Neuronal stem cell (in vitro differentiated cells): ENCODE data around the gene PPP1R3D.

ENCODE experiments used
- DNase-seq: peaks from one replicate; pipeline ENCODE4 v3.0.0-alpha.2; 2013; ENCODE audit warnings: low spot score
- H2AFZ ChIP-seq: one replicate; pipeline ENCODE4 v1.6.1; 2013; ENCODE audit warnings: mild to moderate bottlenecking, low read length, inconsistent platforms
- H2AK5ac ChIP-seq: 2 replicates; pipeline ENCODE4 v1.6.1; 2013; ENCODE audit warnings: low read depth, mild to moderate bottlenecking, inconsistent platforms, low read length, moderate library complexity, mixed read lengths
- H2BK120ac ChIP-seq: 2 replicates; pipeline ENCODE4 v1.6.1; 2013; ENCODE audit warnings: low read depth, mild to moderate bottlenecking, inconsistent platforms, low read length, moderate library complexity, mixed read lengths
- H2BK12ac ChIP-seq: one replicate; pipeline ENCODE4 v1.6.1; 2013; ENCODE audit warnings: low read length, inconsistent platforms
- H2BK15ac ChIP-seq: 2 replicates; pipeline ENCODE4 v1.6.1; 2013; ENCODE audit warnings: mild to moderate bottlenecking, low read length, inconsistent platforms, mixed read lengths
- H2BK5ac ChIP-seq: one replicate; pipeline ENCODE4 v1.6.1; 2013; ENCODE audit warnings: inconsistent platforms, mild to moderate bottlenecking, low read length, moderate library complexity
- H3K14ac ChIP-seq: one replicate; pipeline ENCODE4 v1.6.1; 2013; ENCODE audit warnings: low read length, inconsistent platforms
- H3K18ac ChIP-seq: 2 replicates; pipeline ENCODE4 v1.6.1; 2013; ENCODE audit warnings: low read length, inconsistent platforms
- H3K23ac ChIP-seq: 2 replicates; pipeline ENCODE4 v1.6.1; 2013; ENCODE audit warnings: low read depth, mild to moderate bottlenecking, mixed read lengths, low read length, inconsistent platforms; ENCODE audit not compliant: poor library complexity
- H3K27ac ChIP-seq: replicated peaks from 3 replicates; pipeline ENCODE4 v1.5.1; 2013; ENCODE audit warnings: low read length, inconsistent platforms
- H3K27me3 ChIP-seq, 3 experiments: 2 replicates each; pipeline ENCODE4 v1.6.1; 2013; ENCODE audit warnings: low read length in 3 of 3, mild to moderate bottlenecking in 2 of 3, inconsistent platforms in 1 of 3, low read depth in 1 of 3, mixed read lengths in 1 of 3, moderate library complexity in 1 of 3; ENCODE audit not compliant: control insufficient read depth in 3 of 3, insufficient read depth in 3 of 3
- H3K36me3 ChIP-seq, 2 donors: replicated peaks in 1 of 2; 2 replicates each; pipeline ENCODE4 v1.6.1; 2013; ENCODE audit warnings: low read length in 2 of 2; ENCODE audit not compliant: control insufficient read depth in 2 of 2, insufficient read depth in 2 of 2
- H3K4ac ChIP-seq: 2 replicates; pipeline ENCODE4 v1.6.1; 2013; ENCODE audit warnings: inconsistent platforms, mild to moderate bottlenecking, low read length, moderate library complexity
- H3K4me1 ChIP-seq, 2 donors: 1 replicate in 1 of 2; 2 replicates in 1 of 2; pipeline ENCODE4 v1.6.1; 2013; ENCODE audit warnings: low read length in 2 of 2, low read depth in 1 of 2; ENCODE audit not compliant: control insufficient read depth in 2 of 2, insufficient read depth in 1 of 2
- H3K4me2 ChIP-seq: one replicate; pipeline ENCODE4 v1.6.1; 2013; ENCODE audit warnings: mild to moderate bottlenecking, low read length, inconsistent platforms; ENCODE audit not compliant: insufficient read depth, poor library complexity, severe bottlenecking
- H3K4me3 ChIP-seq, 2 donors: 2 replicates each; pipeline ENCODE4 v1.5.1; 2013; ENCODE audit warnings: low read length in 2 of 2, mild to moderate bottlenecking in 2 of 2, inconsistent platforms in 1 of 2, moderate library complexity in 1 of 2
- H3K79me1 ChIP-seq: one replicate; pipeline ENCODE4 v1.6.1; 2013; ENCODE audit warnings: low read depth, mild to moderate bottlenecking, inconsistent platforms, low read length, moderate library complexity
- H3K9ac ChIP-seq: one replicate; pipeline ENCODE4 v1.6.1; 2013; ENCODE audit warnings: mild to moderate bottlenecking, low read depth, low read length, inconsistent platforms; ENCODE audit not compliant: poor library complexity
- H3K9me3 ChIP-seq, 2 donors: replicated peaks in 1 of 2; 2 replicates each; pipeline versions ENCODE3 to v1.6.1; 2013; ENCODE audit warnings: low read length in 2 of 2, mild to moderate bottlenecking in 2 of 2, inconsistent platforms in 1 of 2, low read depth in 1 of 2, mixed read lengths in 1 of 2, moderate library complexity in 1 of 2; ENCODE audit not compliant: control insufficient read depth in 2 of 2, insufficient read depth in 1 of 2
- H4K8ac ChIP-seq: one replicate; pipeline ENCODE4 v1.6.1; 2013; ENCODE audit warnings: low read depth, mild to moderate bottlenecking, inconsistent platforms, low read length, moderate library complexity
- H4K91ac ChIP-seq: one replicate; pipeline ENCODE4 v1.6.1; 2013; ENCODE audit warnings: low read length, low read depth, mild to moderate bottlenecking, inconsistent platforms; ENCODE audit not compliant: poor library complexity
- WGBS, 2 donors: extraction: QIAGEN DNeasy Blood & Tissue Kit; methylation state at CpG; one replicate each; pipeline ENCODE4 v1.1.7; 2013; ENCODE audit warnings: missing lambda C conversion rate in 2 of 2, mixed read lengths in 1 of 2; ENCODE audit not compliant: insufficient read length in 2 of 2, insufficient replicate concordance in 1 of 2; ENCODE audit errors: extremely low coverage in 2 of 2; 5-methylcytosine and 5-hydroxymethylcytosine counted together

The PPP1R3D gene

DNA sequence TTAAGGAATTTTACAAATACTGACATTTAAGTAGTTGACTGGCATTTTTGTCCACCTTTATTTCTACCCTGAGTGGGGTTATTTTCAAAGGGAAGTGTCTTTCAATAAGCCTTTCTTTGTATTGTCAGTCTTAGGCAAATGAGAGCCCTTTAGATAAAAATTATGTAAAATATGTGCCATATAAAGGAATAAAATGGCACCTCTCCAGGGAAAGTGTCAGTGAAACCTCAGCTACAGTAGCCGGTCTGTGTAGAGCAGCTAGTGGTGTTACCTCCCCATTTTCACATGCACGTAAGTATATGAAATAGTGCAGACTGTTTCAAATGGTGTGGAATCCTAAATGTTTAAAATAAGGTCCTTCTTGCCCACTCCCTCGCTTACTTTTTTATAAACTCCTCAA lies 5.1 kb upstream of the PPP1R3D start:
- no peak overlapping the region for H4K91ac ChIP-seq
- no CpG with 5 or more reads among the region's 3 CpGs for WGBS, 2 donors
- no peaks in the 10 kb centered on the region for H3K9me3 ChIP-seq
- H3K4me3 ChIP-seq, result no peak overlapping the region
- no peak overlapping the region for H3K4ac ChIP-seq
- peaks cover 1 to 7% of the 10 kb centered on the region in 2 donors for H3K4me1 ChIP-seq
- H2BK15ac ChIP-seq, result no peak overlapping the region
- H2BK12ac ChIP-seq, result no peak overlapping the region
- DNase-seq, result no peak
- H3K27me3 ChIP-seq, result no peaks in the 10 kb centered on the region
- no peak overlapping the region for H4K8ac ChIP-seq
- H3K4me2 ChIP-seq, result no peak overlapping the region
- no peak overlapping the region for H3K18ac ChIP-seq
- no peak overlapping the region for H3K23ac ChIP-seq
- H2BK120ac ChIP-seq, result no peak overlapping the region
- H3K14ac ChIP-seq, result no peak overlapping the region
- H3K27ac ChIP-seq, result no peak overlapping the region
- H2AK5ac ChIP-seq, result no peak overlapping the region
- H3K9ac ChIP-seq, result no peak overlapping the region
- H3K79me1 ChIP-seq, result no peaks in the 10 kb centered on the region
- H3K36me3 ChIP-seq, result peaks cover 3 to 46% of the 10 kb centered on the region in 2 donors
- H2AFZ ChIP-seq, result no peak overlapping the region
- no peak overlapping the region for H2BK5ac ChIP-seq

DNA sequence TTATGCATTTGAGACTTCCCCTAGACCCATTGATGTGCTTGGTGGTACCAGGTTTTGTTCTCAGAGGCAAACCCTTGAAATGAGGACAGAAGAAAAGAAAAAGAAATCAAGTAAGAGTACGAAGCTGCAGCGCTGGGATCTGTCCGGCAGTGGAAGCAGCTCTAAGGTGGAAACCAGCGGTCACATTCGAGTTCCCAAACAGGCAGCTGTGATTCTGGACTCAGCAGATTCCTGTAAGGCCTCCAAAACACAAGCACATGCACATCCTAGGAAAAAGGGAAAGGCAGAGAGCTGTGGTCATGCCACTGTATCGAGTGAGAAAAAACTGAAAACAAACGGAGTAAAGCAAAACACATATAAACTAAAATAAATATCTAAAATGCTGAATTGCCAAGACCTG lies 4.6 kb upstream of the PPP1R3D start:
- H3K4me2 ChIP-seq, result no peak overlapping the region
- no peaks in the 10 kb centered on the region for H3K9me3 ChIP-seq
- no peak overlapping the region for H4K91ac ChIP-seq
- H4K8ac ChIP-seq, result no peak overlapping the region
- no peak for DNase-seq
- H3K27ac ChIP-seq, result no peak overlapping the region
- peak overlapping the region; percentile 60 for H2BK12ac ChIP-seq
- H3K23ac ChIP-seq, result no peak overlapping the region
- no peak overlapping the region for H3K14ac ChIP-seq
- no peak overlapping the region for H2BK120ac ChIP-seq
- peaks cover 3 to 44% of the 10 kb centered on the region in 2 donors for H3K36me3 ChIP-seq
- no peak overlapping the region for H3K18ac ChIP-seq
- H3K4me3 ChIP-seq, result no peak overlapping the region
- peaks cover 1 to 7% of the 10 kb centered on the region in 2 donors for H3K4me1 ChIP-seq
- H3K9ac ChIP-seq, result no peak overlapping the region
- no peak overlapping the region for H2BK5ac ChIP-seq
- H2AK5ac ChIP-seq, result no peak overlapping the region
- H2AFZ ChIP-seq, result no peak overlapping the region
- H3K4ac ChIP-seq, result no peak overlapping the region
- WGBS, 2 donors, result no CpG with 5 or more reads among the region's 7 CpGs
- H3K27me3 ChIP-seq, result peaks cover 0 to 2% (median 0%) of the 10 kb centered on the region in 3 experiments
- H2BK15ac ChIP-seq, result no peak overlapping the region
- no peaks in the 10 kb centered on the region for H3K79me1 ChIP-seq

- Histone ChIP-seq H2BK5ac (no peak overlapping the region), H3K9ac (no peak overlapping the region), H4K91ac (no peak overlapping the region), H3K27me3 (peaks cover 0 to 15% (median 6%) of the 10 kb centered on the region in 3 experiments), H3K79me1 (peaks cover 2% of the 10 kb centered on the region), H2BK120ac (no peak overlapping the region), H3K23ac (no peak overlapping the region), H3K4me2 (no peak overlapping the region), H3K18ac (no peak overlapping the region), H2BK12ac (no peak overlapping the region), H3K14ac (no peak overlapping the region), H3K9me3 (peaks cover 0 to 9% of the 10 kb centered on the region in 2 donors), H3K4ac (no peak overlapping the region), H3K36me3 (peaks cover 3 to 49% of the 10 kb centered on the region in 2 donors), H2BK15ac (no peak overlapping the region), H3K27ac (no peak overlapping the region), H3K4me1 (peaks cover 5 to 9% of the 10 kb centered on the region in 2 donors), H2AFZ (no peak overlapping the region), H3K4me3 (no peak overlapping the region), H4K8ac (no peak overlapping the region), H2AK5ac (no peak overlapping the region)
- DNase-seq, result no peak
- WGBS, 2 donors, result no CpG with 5 or more reads among the region's 2 CpGs
These were observed 2.1 kb upstream of the PPP1R3D start for GRCh38 chr20:59942245-59942644.

DNA sequence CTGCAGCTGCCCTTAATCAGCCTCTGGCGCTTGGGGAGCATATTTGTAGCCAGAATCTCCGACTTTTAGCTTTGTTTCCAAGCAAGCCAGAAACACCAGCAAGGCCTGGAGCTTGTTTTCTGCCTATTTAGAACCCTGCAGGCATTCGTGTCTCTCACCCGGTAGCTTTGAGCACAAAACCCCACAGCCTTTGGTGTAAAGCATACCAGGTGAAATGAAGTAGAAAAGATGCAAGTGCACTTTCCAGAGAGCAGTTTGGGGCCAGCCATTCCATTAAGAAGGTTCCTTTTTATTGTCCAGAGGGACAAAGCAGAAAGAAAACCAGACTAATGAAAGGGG lies 820 bp upstream of the PPP1R3D start:
- no peak overlapping the region for H2BK12ac ChIP-seq
- H3K18ac ChIP-seq, result peak overlapping the region; percentile 91
- peak overlapping the region; percentile 72 to 81 for H3K4me3 ChIP-seq
- H3K4me2 ChIP-seq, result peak overlapping the region; percentile 97
- H4K91ac ChIP-seq, result peak overlapping the region; percentile 1
- no peak overlapping the region for H3K4ac ChIP-seq
- peaks cover 5 to 8% of the 10 kb centered on the region in 2 donors for H3K4me1 ChIP-seq
- no peak overlapping the region for H2BK120ac ChIP-seq
- H3K9ac ChIP-seq, result peak overlapping the region; percentile 90
- DNase-seq, result no peak
- peak overlapping the region; percentile 93 for H3K27ac ChIP-seq
- H3K27me3 ChIP-seq, result peaks cover 0 to 15% (median 6%) of the 10 kb centered on the region in 3 experiments
- no peak overlapping the region for H2BK15ac ChIP-seq
- H3K36me3 ChIP-seq, result peaks cover 3 to 48% of the 10 kb centered on the region in 2 donors
- peaks cover 0 to 9% of the 10 kb centered on the region in 2 donors for H3K9me3 ChIP-seq
- H3K14ac ChIP-seq, result no peak overlapping the region
- no peak overlapping the region for H2AK5ac ChIP-seq
- peak overlapping the region; percentile 29 for H4K8ac ChIP-seq
- H3K79me1 ChIP-seq, result peaks cover 2% of the 10 kb centered on the region
- peak overlapping the region; percentile 79 for H2BK5ac ChIP-seq
- peak overlapping the region; percentile 88 for H2AFZ ChIP-seq
- peak overlapping the region; percentile 32 for H3K23ac ChIP-seq
- WGBS, 2 donors, result no CpG with 5 or more reads among the region's 4 CpGs
